Measurements from ENCODE around the gene LDAH. TPM values are rescaled to one million over a fixed set of nuclear protein-coding genes. Genes with fewer than 3 reads are reported as not detected.

The LDAH gene
- total and polyA plus RNA-seq, 2 donors (not counting 1 experiment from before 2014, with no cell fraction given) = 9.0 to 31.3 TPM

- H3K4me3 ChIP-seq (ENCODE audit: control extremely low read depth in 1 of 5, extremely low read depth in 1 of 5, insufficient read depth in 1 of 5, low read depth in 2 of 5, low read length in 4 of 5) = no peak overlapping the region
- peaks cover 0 to 62% (median 8%) of the 10 kb centered on the region in 4 experiments for H3K27me3 ChIP-seq (replicated peaks in 1 of 4; ENCODE audit: control extremely low read depth in 1 of 4, control insufficient read depth in 3 of 4, insufficient read depth in 4 of 4, low read length in 3 of 4)
- H3K9ac ChIP-seq (ENCODE audit: low read length) = no peak overlapping the region
- no peak for TF ChIP-seq EZH2 (IDR thresholded peaks at IDR 0.05; ENCODE audit: borderline replicate concordance, insufficient read depth, low read depth, low read length, poor library complexity, severe bottlenecking)
- H4K20me1 ChIP-seq (ENCODE audit: control insufficient read depth, insufficient read depth, low read length, poor library complexity, severe bottlenecking) = no peaks in the 10 kb centered on the region
- ChIA-PET POLR2A (interaction anchor here (1.5 kb wide), 1 partner anchor 14 kb away, joined by 5 read pairs; no protein-coding TSS in a partner anchor), CTCF (interaction anchor here (0.6 to 8.9 kb wide), 27 partner anchors 10 to 309 kb away, joined by 3 to 331 read pairs (median 4); partner anchors contain the start of genes HS1BP3 and LDAH)
- no peaks in the 10 kb centered on the region for H3K79me2 ChIP-seq (ENCODE audit: control insufficient read depth, insufficient read depth, low read length)
- intact Hi-C loops (cut with micrococcal nuclease) = no loop called here
- Mint-ChIP-seq H3K4me1 (peaks cover 25% of the 10 kb centered on the region), H3K9me3 (ENCODE audit: insufficient read depth) (no peaks in the 10 kb centered on the region), H3K4me3 (no peak overlapping the region), H3K27ac (no peak overlapping the region), H3K27me3 (peaks cover 26% of the 10 kb centered on the region)
- H3K4me2 ChIP-seq (replicated peaks; ENCODE audit: low read depth, low read length, poor library complexity, severe bottlenecking) = no peak overlapping the region
- H2AFZ ChIP-seq (ENCODE audit: insufficient read depth, low read depth, low read length, poor library complexity, severe bottlenecking) = no peak overlapping the region
- 97% methylated on average over 3 of the region's 5 CpGs for WGBS (ENCODE audit: insufficient coverage)
- H3K27ac ChIP-seq (ENCODE audit: low read length in 2 of 2) = no peak overlapping the region
- H3K4me1 ChIP-seq (ENCODE audit: control insufficient read depth in 2 of 2, insufficient read depth in 2 of 2, low read length in 2 of 2) = peaks cover 15 to 30% of the 10 kb centered on the region in 2 donors
- DNase-seq = no peak
- no peak for ATAC-seq (ENCODE audit: low read depth)
- H3K9me3 ChIP-seq (ENCODE audit: control extremely low read depth in 1 of 3, control insufficient read depth in 2 of 3, insufficient read depth in 1 of 3, low read length in 2 of 3) = peaks cover 0 to 4% (median 0%) of the 10 kb centered on the region in 3 donors
- H3K36me3 ChIP-seq (replicated peaks in 1 of 2; ENCODE audit: control extremely low read depth in 1 of 2, control insufficient read depth in 1 of 2, extremely low read depth in 1 of 2, insufficient read depth in 2 of 2, low read length in 1 of 2) = no peaks in the 10 kb centered on the region
Measured at GRCh38 chr2:20662308-20662937, 160.5 kb downstream of the LDAH start.

DNA sequence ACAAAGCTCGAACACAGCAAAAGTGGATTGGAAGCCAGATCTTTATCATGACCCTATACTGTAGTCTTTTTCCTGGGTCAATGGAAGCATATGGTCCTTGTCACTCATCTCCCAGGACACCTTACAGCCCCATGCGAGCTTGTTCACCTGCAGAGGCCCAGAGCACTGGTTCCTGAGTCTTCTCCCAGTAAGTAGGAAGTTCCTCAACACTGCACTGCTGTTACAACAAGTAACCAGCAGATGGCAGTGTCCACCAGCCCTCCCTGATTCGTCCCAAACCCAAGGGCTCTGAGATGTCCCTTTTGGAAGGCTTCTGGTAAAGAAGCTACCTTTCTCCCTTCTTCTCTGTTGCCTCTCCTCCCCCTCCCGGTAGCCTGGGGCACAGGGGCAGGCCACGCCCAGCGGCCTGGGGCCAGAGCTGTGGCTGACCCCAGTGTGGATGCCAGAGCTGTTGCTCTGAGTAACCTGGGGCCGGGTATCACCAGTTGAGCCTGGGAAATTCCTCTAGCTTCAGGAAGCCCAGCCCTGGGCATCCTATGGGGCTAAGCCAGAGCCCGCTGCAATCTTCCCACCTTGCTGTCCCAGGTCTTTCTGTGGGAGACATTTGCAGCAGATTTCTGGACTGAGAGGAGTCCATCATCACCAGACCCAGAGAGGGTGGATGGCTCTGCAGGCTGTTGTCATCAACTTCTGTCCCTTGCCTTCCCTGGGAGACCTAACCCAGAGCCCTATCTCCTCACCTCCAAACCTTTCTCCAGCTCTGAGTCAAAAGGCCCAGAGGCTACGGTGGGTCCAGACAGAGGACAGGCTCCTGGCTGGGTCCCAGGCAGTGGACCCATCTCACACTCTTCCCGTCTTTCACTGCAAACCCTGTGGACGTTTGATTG lies 161.2 kb downstream of the LDAH start:
- 30% methylated on average over 10 of the region's 11 CpGs for WGBS (ENCODE audit: insufficient coverage)

More for the DNA sequence above, 161.2 kb downstream of the LDAH start:
- Histone ChIP-seq H3K79me2 (ENCODE audit: control insufficient read depth, insufficient read depth, low read length) (no peaks in the 10 kb centered on the region), H3K9me3 (ENCODE audit: control extremely low read depth in 1 of 3, control insufficient read depth in 2 of 3, insufficient read depth in 1 of 3, low read length in 2 of 3) (peaks cover 0 to 4% (median 0%) of the 10 kb centered on the region in 3 donors), H3K9ac (ENCODE audit: low read length) (no peak overlapping the region), H4K20me1 (ENCODE audit: control insufficient read depth, insufficient read depth, low read length, poor library complexity, severe bottlenecking) (no peaks in the 10 kb centered on the region), H3K36me3 (replicated peaks in 1 of 2; ENCODE audit: control extremely low read depth in 1 of 2, control insufficient read depth in 1 of 2, extremely low read depth in 1 of 2, insufficient read depth in 2 of 2, low read length in 1 of 2) (no peaks in the 10 kb centered on the region), H3K4me3 (ENCODE audit: control extremely low read depth in 1 of 5, extremely low read depth in 1 of 5, insufficient read depth in 1 of 5, low read depth in 2 of 5, low read length in 4 of 5) (no peak overlapping the region), H3K4me2 (replicated peaks; ENCODE audit: low read depth, low read length, poor library complexity, severe bottlenecking) (no peak overlapping the region), H3K4me1 (ENCODE audit: control insufficient read depth in 2 of 2, insufficient read depth in 2 of 2, low read length in 2 of 2) (peaks cover 14 to 29% of the 10 kb centered on the region in 2 donors), H3K27ac (ENCODE audit: low read length in 2 of 2) (no peak overlapping the region), H3K27me3 (replicated peaks in 1 of 4; ENCODE audit: control extremely low read depth in 1 of 4, control insufficient read depth in 3 of 4, insufficient read depth in 4 of 4, low read length in 3 of 4) (peaks cover 0 to 58% (median 8%) of the 10 kb centered on the region in 4 experiments), H2AFZ (ENCODE audit: insufficient read depth, low read depth, low read length, poor library complexity, severe bottlenecking) (no peak overlapping the region)
- peaks cover 24% of the 10 kb centered on the region for H3K4me1 Mint-ChIP-seq
- ChIA-PET CTCF (interaction anchor here (0.6 to 8.9 kb wide), 46 partner anchors 9 to 656 kb away, joined by 3 to 331 read pairs (median 4); partner anchors contain the start of genes HS1BP3, LDAH and RHOB), POLR2A (interaction anchor here (0.9 to 1.5 kb wide), 3 partner anchors 11 to 301 kb away, joined by 3 to 5 read pairs (median 5); partner anchors contain the start of gene HS1BP3)
- H3K4me3 Mint-ChIP-seq = no peak overlapping the region
- TF ChIP-seq EZH2 (IDR thresholded peaks at IDR 0.05; ENCODE audit: borderline replicate concordance, insufficient read depth, low read depth, low read length, poor library complexity, severe bottlenecking) (no peak), CTCF (IDR thresholded peaks at IDR 0.05) (peak; percentile 98)
- intact Hi-C loops (cut with micrococcal nuclease) = loop anchor here (1.0 to 2.0 kb wide), 3 partner anchors 10 to 93 kb away; partner anchors contain the start of gene HS1BP3
- H3K27me3 Mint-ChIP-seq = peaks cover 26% of the 10 kb centered on the region
- DNase-seq (peak; percentile 86), ATAC-seq (ENCODE audit: low read depth) (peak; percentile 73)
- H3K27ac Mint-ChIP-seq = no peak overlapping the region
- H3K9me3 Mint-ChIP-seq (ENCODE audit: insufficient read depth) = no peaks in the 10 kb centered on the region
